ENCODE data around the gene VAMP1.

DNA sequence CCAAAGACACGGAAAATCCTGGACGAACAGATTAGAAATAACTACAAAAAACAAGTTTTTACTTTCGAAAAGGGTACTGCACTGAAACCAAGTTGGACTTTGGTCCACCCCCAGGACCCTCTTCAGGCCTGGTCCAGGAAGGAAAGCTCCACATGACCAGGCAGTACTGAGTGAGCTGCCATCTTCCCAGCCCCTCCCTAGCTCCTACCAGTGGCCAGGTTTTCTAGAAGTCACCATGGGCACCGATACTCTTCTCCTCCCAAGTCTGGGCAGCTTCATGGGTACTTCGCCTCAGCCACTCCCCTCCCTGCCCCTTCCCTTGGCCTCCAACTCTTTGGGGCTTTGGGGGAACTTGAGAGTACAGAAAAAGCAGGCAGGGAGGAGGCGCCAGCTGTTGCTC is 6.6 kb downstream of the VAMP1 start:
- TF ChIP-seq, protein P1, sequence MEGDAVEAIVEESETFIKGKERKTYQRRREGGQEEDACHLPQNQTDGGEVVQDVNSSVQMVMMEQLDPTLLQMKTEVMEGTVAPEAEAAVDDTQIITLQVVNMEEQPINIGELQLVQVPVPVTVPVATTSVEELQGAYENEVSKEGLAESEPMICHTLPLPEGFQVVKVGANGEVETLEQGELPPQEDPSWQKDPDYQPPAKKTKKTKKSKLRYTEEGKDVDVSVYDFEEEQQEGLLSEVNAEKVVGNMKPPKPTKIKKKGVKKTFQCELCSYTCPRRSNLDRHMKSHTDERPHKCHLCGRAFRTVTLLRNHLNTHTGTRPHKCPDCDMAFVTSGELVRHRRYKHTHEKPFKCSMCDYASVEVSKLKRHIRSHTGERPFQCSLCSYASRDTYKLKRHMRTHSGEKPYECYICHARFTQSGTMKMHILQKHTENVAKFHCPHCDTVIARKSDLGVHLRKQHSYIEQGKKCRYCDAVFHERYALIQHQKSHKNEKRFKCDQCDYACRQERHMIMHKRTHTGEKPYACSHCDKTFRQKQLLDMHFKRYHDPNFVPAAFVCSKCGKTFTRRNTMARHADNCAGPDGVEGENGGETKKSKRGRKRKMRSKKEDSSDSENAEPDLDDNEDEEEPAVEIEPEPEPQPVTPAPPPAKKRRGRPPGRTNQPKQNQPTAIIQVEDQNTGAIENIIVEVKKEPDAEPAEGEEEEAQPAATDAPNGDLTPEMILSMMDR (IDR thresholded peaks at IDR 0.05), result no peak
- TF ChIP-seq POLR2A (IDR thresholded peaks at IDR 0.05), result no peak

All from lower leg skin (tissue), 3 donors.